ENCODE results near the gene NSMF. TPM values are rescaled to one million over a fixed set of nuclear protein-coding genes. Genes with fewer than 3 reads are reported as not detected.

The NSMF gene
- total and polyA plus RNA-seq, 2 donors (not counting 1 experiment from before 2014, with no cell fraction given) = 28.7 to 59.4 TPM

DNA sequence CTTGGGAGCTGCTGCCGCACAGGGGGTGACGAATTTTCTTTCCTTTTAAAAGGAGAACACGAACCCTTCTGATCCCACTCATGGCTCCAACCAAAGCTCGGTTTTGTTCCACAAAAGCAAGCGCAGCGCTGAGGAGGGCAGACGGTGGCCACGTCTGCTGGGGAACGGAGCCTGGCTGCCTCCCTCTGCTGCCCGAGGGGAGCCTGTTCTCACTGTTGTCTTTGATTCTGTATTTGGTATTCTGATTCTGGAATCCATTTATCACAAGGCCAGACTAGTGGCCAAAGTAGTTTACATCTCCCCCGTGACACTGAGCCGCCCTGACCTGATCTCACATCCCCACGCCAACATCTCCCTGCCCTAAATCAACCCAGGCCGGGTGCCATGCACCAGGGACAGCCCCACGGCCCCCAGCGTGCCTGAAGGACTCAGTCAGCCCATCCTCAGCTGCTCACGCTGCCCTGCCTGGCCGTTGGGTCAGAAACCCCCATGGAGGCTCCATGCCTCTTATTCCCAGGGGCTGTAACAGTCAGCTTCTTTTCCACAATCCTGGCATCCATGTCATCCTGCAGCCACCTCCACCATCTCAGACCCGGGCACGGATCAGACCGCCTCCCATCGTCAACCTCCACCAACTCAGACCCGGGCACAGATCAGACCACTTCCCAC, 6.7 kb upstream of the NSMF start:
- Mint-ChIP-seq H3K9me3 (ENCODE audit: insufficient read depth) (no peaks in the 10 kb centered on the region), H3K27ac (no peak overlapping the region), H3K4me1 (peaks cover 15% of the 10 kb centered on the region), H3K27me3 (no peaks in the 10 kb centered on the region), H3K4me3 (no peak overlapping the region)
- intact Hi-C loops (cut with micrococcal nuclease) = no loop called here
- peaks cover 18 to 19% of the 10 kb centered on the region in 2 donors for H3K4me1 ChIP-seq (ENCODE audit: control insufficient read depth in 2 of 2, insufficient read depth in 2 of 2, low read length in 2 of 2)
- TF ChIP-seq EZH2 (IDR thresholded peaks at IDR 0.05; ENCODE audit: borderline replicate concordance, insufficient read depth, low read depth, low read length, poor library complexity, severe bottlenecking) = no peak
- TF ChIP-seq, protein P1, sequence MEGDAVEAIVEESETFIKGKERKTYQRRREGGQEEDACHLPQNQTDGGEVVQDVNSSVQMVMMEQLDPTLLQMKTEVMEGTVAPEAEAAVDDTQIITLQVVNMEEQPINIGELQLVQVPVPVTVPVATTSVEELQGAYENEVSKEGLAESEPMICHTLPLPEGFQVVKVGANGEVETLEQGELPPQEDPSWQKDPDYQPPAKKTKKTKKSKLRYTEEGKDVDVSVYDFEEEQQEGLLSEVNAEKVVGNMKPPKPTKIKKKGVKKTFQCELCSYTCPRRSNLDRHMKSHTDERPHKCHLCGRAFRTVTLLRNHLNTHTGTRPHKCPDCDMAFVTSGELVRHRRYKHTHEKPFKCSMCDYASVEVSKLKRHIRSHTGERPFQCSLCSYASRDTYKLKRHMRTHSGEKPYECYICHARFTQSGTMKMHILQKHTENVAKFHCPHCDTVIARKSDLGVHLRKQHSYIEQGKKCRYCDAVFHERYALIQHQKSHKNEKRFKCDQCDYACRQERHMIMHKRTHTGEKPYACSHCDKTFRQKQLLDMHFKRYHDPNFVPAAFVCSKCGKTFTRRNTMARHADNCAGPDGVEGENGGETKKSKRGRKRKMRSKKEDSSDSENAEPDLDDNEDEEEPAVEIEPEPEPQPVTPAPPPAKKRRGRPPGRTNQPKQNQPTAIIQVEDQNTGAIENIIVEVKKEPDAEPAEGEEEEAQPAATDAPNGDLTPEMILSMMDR (IDR thresholded peaks at IDR 0.05) = no peak
- H3K9ac ChIP-seq (ENCODE audit: low read length) = no peak overlapping the region
- no peaks in the 10 kb centered on the region for H3K27me3 ChIP-seq (replicated peaks in 1 of 4; ENCODE audit: control extremely low read depth in 1 of 4, control insufficient read depth in 3 of 4, insufficient read depth in 4 of 4, low read length in 3 of 4)
- no peak for DNase-seq
- H3K4me3 ChIP-seq (ENCODE audit: control extremely low read depth in 1 of 5, extremely low read depth in 1 of 5, insufficient read depth in 1 of 5, low read depth in 2 of 5, low read length in 4 of 5) = no peak overlapping the region
- H3K27ac ChIP-seq (ENCODE audit: low read length in 2 of 2) = no peak overlapping the region
- ATAC-seq (ENCODE audit: low read depth) = no peak
- H3K9me3 ChIP-seq (ENCODE audit: control extremely low read depth in 1 of 3, control insufficient read depth in 2 of 3, insufficient read depth in 1 of 3, low read length in 2 of 3) = peaks cover 0 to 4% (median 0%) of the 10 kb centered on the region in 3 donors
- CTCF ChIA-PET = no interaction called here
- no peak overlapping the region for H3K4me2 ChIP-seq (replicated peaks; ENCODE audit: low read depth, low read length, poor library complexity, severe bottlenecking)
- H3K36me3 ChIP-seq (replicated peaks in 1 of 2; ENCODE audit: control extremely low read depth in 1 of 2, control insufficient read depth in 1 of 2, extremely low read depth in 1 of 2, insufficient read depth in 2 of 2, low read length in 1 of 2) = no peaks in the 10 kb centered on the region
- H4K20me1 ChIP-seq (ENCODE audit: control insufficient read depth, insufficient read depth, low read length, poor library complexity, severe bottlenecking) = no peaks in the 10 kb centered on the region
- POLR2A ChIA-PET = no interaction called here
- H3K79me2 ChIP-seq (ENCODE audit: control insufficient read depth, insufficient read depth, low read length) = no peaks in the 10 kb centered on the region
- 97% methylated on average over 23 of the region's 23 CpGs for WGBS (ENCODE audit: insufficient coverage)
- H2AFZ ChIP-seq (ENCODE audit: insufficient read depth, low read depth, low read length, poor library complexity, severe bottlenecking) = no peak overlapping the region

DNA sequence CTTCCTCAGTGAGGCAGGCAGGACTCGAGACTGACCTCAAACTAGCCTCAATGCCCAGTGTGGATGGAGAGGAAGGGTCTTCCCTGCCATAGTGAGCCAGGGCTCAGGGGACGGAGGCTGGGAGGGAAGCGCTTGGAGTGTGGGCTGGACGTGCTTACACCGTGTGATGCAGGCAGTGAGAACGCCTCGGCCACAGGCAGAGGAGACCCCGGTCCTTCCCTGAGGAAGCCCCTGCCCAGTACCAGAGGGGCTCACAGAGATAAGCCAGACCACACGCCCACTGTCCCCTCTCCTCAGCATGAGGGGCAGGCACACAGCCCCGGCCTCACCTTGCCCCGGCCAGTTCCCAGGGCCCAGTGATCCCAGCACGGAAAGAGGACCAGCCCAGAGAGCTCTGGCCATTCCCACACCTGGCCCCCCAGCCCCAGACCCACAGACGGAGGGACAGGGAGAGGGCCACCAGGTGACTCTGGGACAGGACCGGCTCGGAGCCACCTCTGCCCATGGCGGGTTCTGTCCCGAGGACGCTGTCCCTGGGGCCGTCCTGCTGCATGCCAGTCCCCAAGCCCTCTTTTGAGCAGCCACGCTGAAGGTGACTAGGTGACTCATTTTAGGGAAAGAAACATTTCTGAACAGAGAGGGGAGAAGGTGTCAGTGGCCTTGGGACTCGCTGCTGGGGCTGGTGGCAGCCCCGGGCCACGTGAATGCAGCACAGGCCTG, 6.0 kb upstream of the NSMF start:
- no peak overlapping the region for H3K27ac ChIP-seq (ENCODE audit: low read length in 2 of 2)
- Mint-ChIP-seq H3K9me3 (ENCODE audit: insufficient read depth) (no peaks in the 10 kb centered on the region), H3K4me3 (no peak overlapping the region), H3K27me3 (no peaks in the 10 kb centered on the region), H3K27ac (no peak overlapping the region), H3K4me1 (peaks cover 12% of the 10 kb centered on the region)
- H3K36me3 ChIP-seq (replicated peaks in 1 of 2; ENCODE audit: control extremely low read depth in 1 of 2, control insufficient read depth in 1 of 2, extremely low read depth in 1 of 2, insufficient read depth in 2 of 2, low read length in 1 of 2) = no peaks in the 10 kb centered on the region
- H3K27me3 ChIP-seq (replicated peaks in 1 of 4; ENCODE audit: control extremely low read depth in 1 of 4, control insufficient read depth in 3 of 4, insufficient read depth in 4 of 4, low read length in 3 of 4) = no peaks in the 10 kb centered on the region
- CTCF ChIA-PET = no interaction called here
- no peak overlapping the region for H2AFZ ChIP-seq (ENCODE audit: insufficient read depth, low read depth, low read length, poor library complexity, severe bottlenecking)
- H3K4me2 ChIP-seq (replicated peaks; ENCODE audit: low read depth, low read length, poor library complexity, severe bottlenecking) = no peak overlapping the region
- intact Hi-C loops (cut with micrococcal nuclease) = no loop called here
- H3K9ac ChIP-seq (ENCODE audit: low read length) = no peak overlapping the region
- ATAC-seq (ENCODE audit: low read depth) (no peak), DNase-seq (no peak)
- H3K4me1 ChIP-seq (ENCODE audit: control insufficient read depth in 2 of 2, insufficient read depth in 2 of 2, low read length in 2 of 2) = peaks cover 22 to 25% of the 10 kb centered on the region in 2 donors
- WGBS (ENCODE audit: insufficient coverage) = 97% methylated on average over 21 of the region's 23 CpGs
- no peak for TF ChIP-seq EZH2 (IDR thresholded peaks at IDR 0.05; ENCODE audit: borderline replicate concordance, insufficient read depth, low read depth, low read length, poor library complexity, severe bottlenecking)
- TF ChIP-seq, protein P1 (IDR thresholded peaks at IDR 0.05) = no peak
- no peaks in the 10 kb centered on the region for H3K79me2 ChIP-seq (ENCODE audit: control insufficient read depth, insufficient read depth, low read length)
- H4K20me1 ChIP-seq (ENCODE audit: control insufficient read depth, insufficient read depth, low read length, poor library complexity, severe bottlenecking) = no peaks in the 10 kb centered on the region
- POLR2A ChIA-PET = interaction anchor here (0.6 kb wide), 1 partner anchor 487 kb away, joined by 3 read pairs; no protein-coding TSS in a partner anchor
- no peak overlapping the region for H3K4me3 ChIP-seq (ENCODE audit: control extremely low read depth in 1 of 5, extremely low read depth in 1 of 5, insufficient read depth in 1 of 5, low read depth in 2 of 5, low read length in 4 of 5)
- H3K9me3 ChIP-seq (ENCODE audit: control extremely low read depth in 1 of 3, control insufficient read depth in 2 of 3, insufficient read depth in 1 of 3, low read length in 2 of 3) = peaks cover 0 to 4% (median 0%) of the 10 kb centered on the region in 3 donors

All from B cell (primary cell).